IPS DF 4.7 (cell line): Measurements from ENCODE around the gene MIB1.
"Not testable (repeated sequence)": the region's sequence is repeated elsewhere in the genome, so short reads cannot be mapped to it uniquely, and the experiment has no call there.

Experiments
- DNase-seq: peaks from one replicate; pipeline ENCODE4 v3.0.0-alpha.2; 2013; ENCODE audit warnings: low spot score; ENCODE audit errors: extremely low read depth

The MIB1 gene

DNA sequence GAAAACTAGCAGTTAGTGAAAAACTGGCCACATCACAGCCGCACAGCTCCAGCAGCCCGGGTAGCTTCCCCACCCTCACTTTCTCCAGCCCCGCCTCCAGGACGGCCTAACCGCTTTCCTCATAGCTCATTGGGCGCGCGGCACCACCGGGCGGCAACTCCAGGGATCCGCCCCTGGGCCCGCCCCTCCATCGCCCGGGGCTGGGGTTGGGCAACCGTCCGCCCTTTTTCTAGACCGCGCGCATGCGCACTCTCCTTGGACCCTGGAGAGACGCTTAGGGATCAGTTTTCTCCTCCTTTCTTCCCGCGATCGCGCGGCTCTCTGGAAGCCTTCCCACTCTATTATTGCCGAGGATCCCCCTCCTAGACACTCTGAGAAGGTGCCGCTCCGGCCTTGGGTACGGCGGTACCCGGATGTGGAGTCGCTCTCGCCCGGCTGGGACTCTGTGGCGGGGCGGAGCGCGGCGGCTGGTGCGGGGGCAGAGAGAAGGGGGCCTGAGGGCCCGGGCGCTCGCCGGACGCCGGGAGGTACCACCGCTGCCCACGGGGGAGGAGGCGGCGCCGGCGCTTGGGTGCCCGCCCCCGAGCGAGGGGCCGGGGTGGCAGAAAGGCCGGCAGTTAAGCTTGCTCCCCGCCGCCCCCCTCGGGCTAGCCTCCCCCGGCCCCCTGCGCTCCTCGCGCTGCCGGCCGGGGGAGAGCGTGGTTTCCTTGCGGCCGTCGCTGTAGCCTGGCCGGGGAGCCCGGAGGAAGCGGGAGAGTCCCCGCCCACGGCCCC, at the start of gene MIB1:
Gene MIB1 (plus strand): TSS at position 255 of the 774 bp plus-strand sequence. CDS start 792 bp downstream, outside the sequence.
- peak; percentile 78 for DNase-seq

DNA sequence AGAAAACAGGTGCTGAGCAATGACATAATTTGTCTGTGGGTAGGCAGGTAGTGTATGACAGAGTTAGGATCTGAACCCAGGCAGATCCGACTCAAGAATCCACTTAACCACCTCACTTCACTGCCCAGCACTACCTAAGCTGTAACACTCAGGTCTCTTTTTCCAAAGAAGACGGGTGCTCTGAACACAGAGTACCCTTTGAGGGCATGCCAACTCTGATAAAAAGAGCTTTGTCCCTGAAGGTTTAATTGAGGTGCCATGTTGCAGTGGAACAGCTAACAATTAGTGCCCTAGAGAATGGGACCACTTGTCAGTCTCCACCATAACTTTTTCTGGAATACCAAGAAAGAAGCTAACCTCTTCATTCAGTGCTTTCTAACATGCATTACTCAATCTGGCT, 47.3 kb upstream of the MIB1 start:
- no peak for DNase-seq

DNA sequence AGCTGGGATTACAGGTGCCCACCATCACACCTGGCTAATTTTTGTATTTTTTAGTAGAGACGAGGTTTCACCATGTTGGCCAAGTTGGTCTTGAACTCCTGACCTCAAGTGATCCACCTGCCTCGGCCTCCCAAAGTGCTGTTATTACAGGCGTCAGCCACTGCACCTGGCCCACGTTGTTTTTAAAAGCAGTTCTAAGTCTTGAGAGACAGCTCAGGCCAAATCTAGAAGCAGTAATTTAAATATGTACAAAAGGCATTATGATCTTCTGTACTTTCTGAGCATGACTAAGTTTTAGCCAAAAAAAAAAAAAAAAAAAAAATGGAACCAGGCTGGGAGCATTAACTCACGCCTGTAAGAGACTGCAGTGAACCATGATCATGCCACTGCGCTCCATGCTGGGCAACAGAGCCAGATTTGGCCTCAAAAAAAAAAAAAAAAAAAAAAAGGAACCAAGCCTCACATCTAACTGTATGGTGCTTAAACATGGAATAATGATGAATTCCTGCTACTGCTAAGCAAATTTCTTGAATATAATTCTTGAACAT, 40.0 kb upstream of the MIB1 start:
- DNase-seq = no peak

DNA sequence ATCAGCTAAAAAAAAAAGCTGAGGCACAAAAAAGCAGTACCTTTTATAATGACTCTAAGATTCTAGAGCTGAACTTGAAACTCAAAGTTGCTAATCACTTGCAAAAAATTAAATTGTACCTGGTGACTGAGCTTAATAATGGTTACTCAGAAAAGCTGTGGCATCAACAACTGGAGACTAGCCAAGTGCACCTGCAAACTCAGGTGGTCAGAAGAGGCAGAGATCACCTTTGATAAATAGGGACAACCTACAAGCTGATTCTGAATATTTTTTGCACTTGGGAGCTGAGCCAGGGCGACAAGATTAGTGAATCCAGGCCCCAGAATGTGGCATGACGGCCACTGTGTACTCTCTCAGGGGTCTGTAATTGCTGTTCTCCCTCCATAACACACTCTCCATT, 39.0 kb upstream of the MIB1 start:
- no peak for DNase-seq

- no peak for DNase-seq
These were observed 38.0 kb upstream of the MIB1 start for GRCh38 chr18:21702602-21703001.

DNA sequence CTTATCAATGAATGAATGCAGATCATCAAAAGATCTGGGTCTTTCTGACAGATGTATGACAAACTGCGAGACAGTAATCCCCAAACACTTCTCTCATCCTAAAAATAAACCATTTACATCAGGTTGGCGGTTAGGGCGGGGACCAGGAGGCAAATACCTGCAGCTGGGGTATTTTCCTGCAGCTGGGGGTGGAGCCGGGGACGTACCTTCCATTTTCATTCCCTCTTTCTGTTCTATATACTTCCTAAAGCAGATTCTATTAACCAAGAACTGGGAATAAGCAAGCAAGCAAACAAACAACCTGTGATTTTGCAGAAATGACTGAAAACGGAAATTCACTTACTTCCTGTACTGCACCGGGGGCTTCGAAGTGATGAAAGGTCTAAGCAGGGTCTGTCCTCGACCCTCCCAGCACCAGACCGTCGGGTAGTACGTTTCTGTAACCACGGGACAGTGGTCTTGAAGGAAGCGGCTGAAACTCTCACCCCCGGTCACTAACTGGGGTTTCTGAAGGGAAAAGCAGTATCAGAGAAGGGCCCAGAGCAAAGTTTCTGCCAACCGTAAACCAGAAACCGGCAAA, 37.3 kb upstream of the MIB1 start:
- no peak for DNase-seq

DNA sequence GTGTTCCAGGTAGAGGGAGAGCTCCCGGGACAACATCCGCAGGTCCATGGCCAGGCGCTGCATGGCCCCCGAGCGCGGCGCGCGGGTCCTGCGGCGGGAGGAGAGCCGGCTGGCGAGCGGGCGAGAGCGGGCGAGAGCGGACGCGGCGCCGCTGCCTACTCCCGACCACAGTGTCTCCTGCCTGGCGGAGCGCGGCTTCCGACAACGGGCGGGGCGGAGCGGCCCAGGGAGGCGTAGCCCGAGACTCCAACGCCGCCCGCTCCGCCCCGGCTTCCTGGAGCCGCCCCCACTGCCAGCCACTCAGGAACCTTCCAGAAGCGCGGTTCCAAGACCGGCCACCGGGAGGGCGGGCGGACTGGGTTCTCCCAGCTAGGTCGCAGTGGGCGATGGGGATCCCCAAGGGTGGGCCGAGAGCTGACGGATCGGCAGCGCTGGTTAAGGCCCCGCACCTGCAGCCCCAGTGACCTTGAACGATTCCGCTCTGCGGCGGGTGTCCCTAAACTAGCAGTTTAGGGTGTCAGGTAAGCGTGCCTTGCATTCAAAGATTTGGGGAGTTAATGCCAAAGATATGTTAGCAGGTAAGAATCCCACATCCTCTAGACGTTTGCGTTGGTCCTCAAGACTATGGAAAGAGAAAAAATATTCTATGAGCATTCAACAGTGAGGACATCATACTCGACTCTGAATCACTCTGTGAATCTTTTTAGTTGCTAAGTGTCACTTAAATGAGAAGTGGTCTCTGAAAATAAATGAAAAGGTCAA, 35.8 kb upstream of the MIB1 start, which contains the start of gene ABHD3:
Gene ABHD3 (minus strand): TSS at position 172 of the 762 bp plus-strand sequence. CDS start 109 bp downstream, at position 63.
- DNase-seq = peak; percentile 51

DNA sequence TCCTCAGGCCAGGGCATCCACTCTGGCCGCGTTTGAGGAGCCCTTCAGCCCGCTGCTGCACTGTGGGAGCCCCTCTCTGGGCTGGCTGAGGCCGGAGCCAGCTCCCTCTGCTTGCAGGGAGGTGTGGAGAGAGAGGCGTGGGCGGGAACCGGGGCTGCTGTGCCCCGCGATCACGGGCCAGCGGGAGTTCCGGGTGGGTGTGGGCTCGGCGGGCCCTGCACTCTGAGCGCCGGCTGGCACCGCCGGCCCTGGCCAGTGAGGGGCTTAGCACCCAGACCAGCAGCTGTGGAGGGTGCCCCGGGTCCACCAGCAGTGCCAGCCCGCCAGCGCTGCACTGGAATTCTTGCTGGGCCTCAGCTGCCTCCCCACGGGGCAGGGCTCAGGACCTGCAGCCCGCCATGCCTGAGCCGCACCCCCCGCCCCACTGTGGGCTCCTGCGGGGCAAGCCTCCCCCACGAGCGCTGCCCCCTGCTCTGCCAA, 34.2 kb upstream of the MIB1 start:
- no peak for DNase-seq

GRCh38 chr18:21707130-21707529, 33.5 kb upstream of the MIB1 start:
- not testable (repeated sequence) for DNase-seq

DNA sequence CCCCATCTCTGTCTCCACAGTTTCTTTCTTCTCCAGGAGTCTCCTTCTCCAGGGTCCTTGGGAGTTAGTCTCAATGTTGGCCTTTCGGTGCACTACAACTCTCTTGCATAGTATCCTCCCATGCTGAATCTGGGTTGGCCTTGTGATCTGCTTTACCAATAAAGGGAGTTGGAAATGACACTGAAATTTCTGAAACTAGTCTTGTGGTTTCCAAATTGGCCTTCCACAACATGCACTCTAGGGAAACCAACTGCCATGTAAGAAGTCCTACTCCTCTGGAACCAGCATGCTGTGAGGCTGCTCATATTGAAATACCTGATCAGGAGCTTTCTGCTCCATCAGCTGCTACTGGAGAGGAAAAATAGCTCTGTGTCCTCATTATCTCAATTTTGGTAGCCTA, 26.1 kb upstream of the MIB1 start:
- no peak for DNase-seq

GRCh38 chr18:21722687-21723086, 17.9 kb upstream of the MIB1 start:
- no peak for DNase-seq

- DNase-seq = no peak
These were observed 15.4 kb upstream of the MIB1 start for GRCh38 chr18:21725201-21725600.

- no peak for DNase-seq
These were observed 12.9 kb upstream of the MIB1 start for GRCh38 chr18:21727702-21728101.

DNA sequence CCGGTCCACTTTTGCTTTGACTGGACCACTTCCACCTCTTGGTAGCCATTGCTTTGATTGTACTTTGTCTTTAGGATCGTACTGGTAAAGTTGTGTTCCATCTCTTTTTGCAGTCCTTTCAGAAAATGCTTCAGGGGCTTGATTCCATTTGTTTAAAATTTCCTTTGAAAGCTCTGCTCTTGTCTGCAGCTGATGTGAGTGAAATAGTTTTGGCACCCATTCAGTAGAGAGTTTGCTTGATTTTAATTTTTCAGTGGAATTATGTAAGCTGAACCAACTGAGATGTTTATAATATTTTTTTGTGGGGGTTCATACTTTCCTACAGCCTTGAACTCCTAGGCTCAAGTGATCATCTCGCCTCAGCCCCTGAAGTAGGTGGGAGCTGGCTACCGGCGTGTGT, 7.6 kb upstream of the MIB1 start:
- DNase-seq = no peak

DNA sequence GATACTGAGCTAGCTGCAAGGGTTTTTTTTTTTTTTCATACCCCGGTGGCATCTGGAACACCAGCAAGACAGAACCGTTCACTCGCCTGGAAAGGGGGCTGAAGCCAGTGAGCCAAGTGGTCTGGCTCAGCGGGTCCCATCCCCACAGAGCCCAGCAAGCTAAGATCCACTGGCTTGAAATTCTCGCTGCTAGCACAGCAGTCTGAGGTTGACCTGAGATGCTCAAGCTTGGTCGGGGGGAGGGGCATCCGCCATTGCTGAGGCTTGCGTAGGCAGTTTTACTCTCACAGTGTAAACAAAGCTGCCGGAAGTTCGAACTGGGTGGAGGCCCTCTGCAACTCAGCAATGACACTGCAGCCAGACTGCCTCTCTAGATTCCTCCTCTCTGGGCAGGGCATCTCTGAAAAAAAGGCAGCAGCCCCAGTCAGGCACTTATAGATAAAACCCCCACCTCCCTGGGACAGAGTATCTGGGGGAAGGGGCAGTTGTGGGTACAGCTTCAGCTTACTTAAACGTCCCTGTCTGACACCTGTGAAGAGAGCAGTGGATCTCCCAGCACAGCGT, 5.1 kb upstream of the MIB1 start:
- no peak for DNase-seq

- not testable (repeated sequence) for DNase-seq
These were observed 3.7 kb upstream of the MIB1 start for GRCh38 chr18:21736926-21737325.

GRCh38 chr18:21739604-21740537, 721 bp upstream of the MIB1 start:
- no peak for DNase-seq

DNA sequence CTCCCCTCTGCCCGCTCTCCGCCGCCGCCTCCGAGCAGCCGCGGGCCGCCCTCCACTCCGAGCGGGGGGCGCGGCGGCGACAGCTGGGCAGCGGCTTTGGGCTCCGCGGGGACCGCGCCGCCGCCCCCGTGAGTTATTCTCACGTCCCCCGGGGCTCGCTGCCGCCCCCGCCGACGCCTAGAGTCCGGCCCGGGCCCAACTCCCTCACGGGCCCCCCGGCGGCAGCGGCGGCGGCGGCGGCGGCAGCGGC, 645 bp downstream of the MIB1 start:
- no peak for DNase-seq

GRCh38 chr18:21741562-21742314, 1.1 kb downstream of the MIB1 start:
- no peak for DNase-seq

DNA sequence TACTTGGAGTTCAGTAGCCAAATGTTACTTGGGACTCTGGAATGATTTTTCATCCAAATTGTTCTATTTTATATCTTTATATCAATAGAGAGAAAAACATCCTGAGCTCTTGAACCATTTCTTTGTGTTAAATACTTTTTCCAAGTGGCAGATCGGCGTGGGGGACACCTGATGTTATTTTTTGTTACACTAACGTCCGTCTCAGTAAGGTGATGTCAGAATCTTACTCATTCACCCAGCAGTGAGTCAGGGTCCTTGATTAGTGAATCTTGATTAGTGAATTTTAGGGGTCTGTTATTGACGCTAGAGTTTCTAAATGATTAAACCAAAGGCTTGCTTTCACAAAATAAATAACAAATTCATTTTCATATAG, 1.7 kb downstream of the MIB1 start:
- no peak for DNase-seq
